H9 (cell line): ENCODE measurements around the gene FAM219A. TPM values are rescaled to one million over a fixed set of nuclear protein-coding genes. Genes with fewer than 3 reads are reported as not detected.

Experiments used
- DNase-seq: peaks from one replicate; pipeline ENCODE4 v3.0.0-alpha.2; 2017
- H2AFZ ChIP-seq: one replicate; pipeline ENCODE4 v1.6.1; 2013; ENCODE audit warnings: mild to moderate bottlenecking, low read length, control low read depth, moderate library complexity
- H2AK5ac ChIP-seq: 2 replicates; pipeline ENCODE4 v1.6.1; 2013; ENCODE audit warnings: low read length, control low read depth, mixed read lengths; ENCODE audit not compliant: insufficient read length
- H2BK120ac ChIP-seq: one replicate; pipeline ENCODE4 v1.6.1; 2013; ENCODE audit warnings: low read depth, mild to moderate bottlenecking, low read length, control low read depth, inconsistent platforms; ENCODE audit not compliant: poor library complexity, severe bottlenecking
- H2BK12ac ChIP-seq: 2 replicates; pipeline ENCODE4 v1.6.1; 2013; ENCODE audit warnings: low read length, control low read depth, mixed read lengths, low read depth; ENCODE audit not compliant: insufficient read length
- H2BK15ac ChIP-seq: 2 replicates; pipeline ENCODE4 v1.6.1; 2013; ENCODE audit warnings: low read depth, low read length, control low read depth
- H2BK20ac ChIP-seq: one replicate; pipeline ENCODE4 v1.6.1; 2013; ENCODE audit warnings: low read depth, mild to moderate bottlenecking, low read length, control low read depth, inconsistent platforms; ENCODE audit not compliant: poor library complexity, severe bottlenecking
- H2BK5ac ChIP-seq: 2 replicates; pipeline ENCODE4 v1.6.1; 2013; ENCODE audit warnings: low read length, control low read depth, mixed read lengths; ENCODE audit not compliant: insufficient read length
- H3K14ac ChIP-seq: 2 replicates; pipeline ENCODE4 v1.6.1; 2013; ENCODE audit warnings: low read length, control low read depth; ENCODE audit not compliant: insufficient read depth
- H3K18ac ChIP-seq: 2 replicates; pipeline ENCODE4 v1.6.1; 2013; ENCODE audit warnings: low read depth, mild to moderate bottlenecking, mixed read lengths, low read length, control low read depth; ENCODE audit not compliant: insufficient read length
- H3K23ac ChIP-seq: 2 replicates; pipeline ENCODE4 v1.6.1; 2013; ENCODE audit warnings: low read length, control low read depth, mixed read lengths, low read depth; ENCODE audit not compliant: insufficient read length
- H3K23me2 ChIP-seq: 2 replicates; pipeline ENCODE4 v1.6.1; 2013; ENCODE audit warnings: low read depth, mild to moderate bottlenecking, mixed read lengths, low read length, control low read depth; ENCODE audit not compliant: insufficient read length, poor library complexity, severe bottlenecking
- H3K27ac ChIP-seq: 2 replicates; pipeline ENCODE4 v1.5.1; 2013; ENCODE audit warnings: low read length, control low read depth, mixed read lengths, low read depth; ENCODE audit not compliant: insufficient read length
- H3K27me3 ChIP-seq: 2 replicates; pipeline ENCODE4 v1.6.1; 2013; ENCODE audit warnings: low read length, control low read depth, inconsistent platforms; ENCODE audit not compliant: insufficient read depth
- H3K4ac ChIP-seq: 2 replicates; pipeline ENCODE4 v1.6.1; 2013; ENCODE audit warnings: low read depth, mild to moderate bottlenecking, control low read depth, inconsistent platforms, low read length, moderate library complexity
- H3K4me1 ChIP-seq: 2 replicates; pipeline ENCODE4 v1.6.1; 2013; ENCODE audit warnings: low read length, control low read depth, inconsistent platforms; ENCODE audit not compliant: insufficient read depth
- H3K4me2 ChIP-seq: 2 replicates; pipeline ENCODE4 v1.6.1; 2013; ENCODE audit warnings: low read length, control low read depth, mixed read lengths; ENCODE audit not compliant: insufficient read length, insufficient read depth
- H3K56ac ChIP-seq: 2 replicates; pipeline ENCODE4 v1.6.1; 2013; ENCODE audit warnings: low read depth, mild to moderate bottlenecking, mixed read lengths, low read length, control low read depth; ENCODE audit not compliant: insufficient read length
- H3K79me1 ChIP-seq: 2 replicates; pipeline ENCODE4 v1.6.1; 2013; ENCODE audit warnings: low read depth, mild to moderate bottlenecking, moderate library complexity, low read length, control low read depth, inconsistent platforms; ENCODE audit not compliant: insufficient read depth, poor library complexity, severe bottlenecking
- H3K79me2 ChIP-seq: 2 replicates; pipeline ENCODE4 v1.6.1; 2013; ENCODE audit warnings: low read length, control low read depth, inconsistent platforms; ENCODE audit not compliant: insufficient read depth
- H3K9ac ChIP-seq: 2 replicates; pipeline ENCODE4 v1.6.1; 2013; ENCODE audit warnings: low read length, control low read depth, mixed read lengths; ENCODE audit not compliant: insufficient read length; ENCODE audit errors: extremely low read depth
- H3K9me3 ChIP-seq: one replicate; pipeline ENCODE4 v1.6.1; 2013; ENCODE audit warnings: low read depth, low read length, inconsistent platforms; ENCODE audit not compliant: control insufficient read depth
- H3T11ph ChIP-seq: one replicate; pipeline ENCODE4 v1.6.1; 2013; ENCODE audit warnings: mild to moderate bottlenecking, low read length, control low read depth, inconsistent platforms
- H4K20me1 ChIP-seq: one replicate; pipeline ENCODE4 v1.6.1; 2013; ENCODE audit not compliant: control insufficient read depth, insufficient read length, insufficient read depth
- H4K5ac ChIP-seq: 2 replicates; pipeline ENCODE4 v1.6.1; 2013; ENCODE audit warnings: low read depth, mild to moderate bottlenecking, mixed read lengths, low read length, control low read depth; ENCODE audit not compliant: insufficient read length
- H4K8ac ChIP-seq: replicated peaks from 2 replicates; pipeline ENCODE4 v1.6.1; 2013; ENCODE audit warnings: low read length, control low read depth, mixed read lengths, low read depth; ENCODE audit not compliant: insufficient read length
- H4K91ac ChIP-seq: 2 replicates; pipeline ENCODE4 v1.6.1; 2013; ENCODE audit warnings: low read depth, mild to moderate bottlenecking, moderate library complexity, mixed read lengths, low read length, control low read depth; ENCODE audit not compliant: insufficient read length
- H3K27ac Mint-ChIP-seq, 3 experiments: 2 replicates in 2 of 3; 3 replicates in 1 of 3; pipeline ENCODE4 v1.8.0; 2020 to 2021; ENCODE audit warnings: mixed read lengths in 3 of 3, mild to moderate bottlenecking in 1 of 3, moderate library complexity in 1 of 3
- H3K27me3 Mint-ChIP-seq: 2 replicates; pipeline ENCODE4 v1.8.0; 2021; ENCODE audit warnings: low read depth, mild to moderate bottlenecking, moderate library complexity, mixed read lengths
- H3K36me3 Mint-ChIP-seq, 3 experiments: 2 replicates in 2 of 3; 3 replicates in 1 of 3; pipeline ENCODE4 v1.8.0; 2020 to 2021; ENCODE audit warnings: low read depth in 3 of 3, mixed read lengths in 3 of 3; ENCODE audit not compliant: insufficient read depth in 1 of 3
- H3K4me1 Mint-ChIP-seq, 2 experiments: 2 replicates each; pipeline ENCODE4 v1.8.0; 2020; ENCODE audit warnings: mixed read lengths in 2 of 2
- H3K4me3 Mint-ChIP-seq, 2 experiments: 2 replicates in 1 of 2; 3 replicates in 1 of 2; pipeline ENCODE4 v1.8.0; 2020 to 2021; ENCODE audit warnings: mild to moderate bottlenecking in 2 of 2, mixed read lengths in 2 of 2, moderate library complexity in 1 of 2
- H3K9me3 Mint-ChIP-seq, 2 experiments: 2 replicates in 1 of 2; 3 replicates in 1 of 2; pipeline ENCODE4 v1.8.0; 2020; ENCODE audit warnings: mild to moderate bottlenecking in 2 of 2, mixed read lengths in 2 of 2, moderate library complexity in 1 of 2
- CTCF ChIP-seq: fragments of 200-600 bp; sonication (generic); conservative IDR thresholded peaks from 3 replicates; pipeline ENCODE4 v1.8.0; 2021; ENCODE audit warnings: antibody characterized with exemption, mild to moderate bottlenecking
- WGBS: extraction: QIAGEN DNeasy Blood & Tissue Kit; methylation state at CpG from one replicate; pipeline ENCODE4 v1.1.7; 2013; ENCODE audit warnings: missing lambda C conversion rate, low lambda C conversion rate, mixed read lengths; ENCODE audit not compliant: insufficient read length; ENCODE audit errors: extremely low coverage; 5-methylcytosine and 5-hydroxymethylcytosine counted together
- total RNA-seq: library from RNA; stranded (reverse); gene quantifications from 2 replicates; pipeline ENCODE4 v1.2.1, GENCODE V29; 2021

FAM219A gene
- total RNA-seq, 1 experiment from 2014 or later = 16.7 TPM

DNA sequence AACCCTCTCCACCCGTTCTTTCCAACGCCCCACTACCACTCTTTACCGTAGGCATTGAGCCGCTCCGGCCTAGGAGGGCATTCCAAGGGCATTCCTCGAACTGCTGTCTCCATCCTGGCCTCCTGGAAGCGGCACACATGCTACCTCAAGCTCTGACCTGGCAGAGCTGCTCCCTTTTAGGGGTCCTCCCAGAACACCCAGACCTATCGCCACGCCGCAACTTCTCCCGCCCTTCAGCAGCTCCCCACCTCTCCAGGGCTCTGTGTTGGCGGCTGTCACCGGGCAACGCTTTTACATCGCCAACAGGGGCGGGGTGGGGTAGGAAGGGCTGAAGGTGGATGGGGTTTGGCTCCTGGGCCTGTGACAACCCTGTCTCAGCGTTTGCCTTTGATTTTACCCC is 77.0 kb downstream of the FAM219A start:
- Mint-ChIP-seq H3K27ac (no peak overlapping the region), H3K36me3 (no peaks in the 10 kb centered on the region; a peak in 1 of 7 replicates), H3K9me3 (no peaks in the 10 kb centered on the region), H3K4me3 (peak overlapping the region; percentile 83 to 95), H3K27me3 (peaks cover 61% of the 10 kb centered on the region), H3K4me1 (peaks cover 9 to 23% of the 10 kb centered on the region in 2 experiments)
- no peak for TF ChIP-seq CTCF
- no peaks in the 10 kb centered on the region for H3K9me3 ChIP-seq
- no peak overlapping the region for H4K5ac ChIP-seq
- no peak overlapping the region for H2BK5ac ChIP-seq
- H3K9ac ChIP-seq = no peak overlapping the region
- no peak overlapping the region for H2BK20ac ChIP-seq
- H3K79me1 ChIP-seq = no peaks in the 10 kb centered on the region
- H3K4me2 ChIP-seq = peak overlapping the region; percentile 59
- H4K91ac ChIP-seq = no peak overlapping the region
- no peak overlapping the region for H2AFZ ChIP-seq
- no peak overlapping the region for H2AK5ac ChIP-seq
- no peak overlapping the region for H2BK120ac ChIP-seq
- H3K4ac ChIP-seq = no peak overlapping the region
- H2BK15ac ChIP-seq = no peak overlapping the region
- H3K23me2 ChIP-seq = peaks cover 29% of the 10 kb centered on the region
- no peak overlapping the region for H3K27ac ChIP-seq
- H3K18ac ChIP-seq = no peak overlapping the region
- peaks cover 2% of the 10 kb centered on the region; the same call in 1 of the 2 replicates for H3K27me3 ChIP-seq
- DNase-seq = peak; percentile 69
- no peaks in the 10 kb centered on the region for H3K4me1 ChIP-seq
- no peak overlapping the region for H3K23ac ChIP-seq
- H4K8ac ChIP-seq = no peak overlapping the region
- no peak overlapping the region for H3T11ph ChIP-seq
- no peaks in the 10 kb centered on the region for H4K20me1 ChIP-seq
- no peak overlapping the region for H2BK12ac ChIP-seq
- no peaks in the 10 kb centered on the region for H3K79me2 ChIP-seq
- peak overlapping the region; percentile 62 for H3K14ac ChIP-seq
- H3K56ac ChIP-seq = no peak overlapping the region
- WGBS = no CpG with 5 or more reads among the region's 17 CpGs
